T-cell (primary cell): ENCODE measurements around the gene RAF1. TPM values are rescaled to one million over a fixed set of nuclear protein-coding genes. Genes with fewer than 3 reads are reported as not detected.

Experiments used
- ATAC-seq, 4 experiments: fragments of 200-7000 bp in 3 of 4; fragments of 150-1000 bp in 1 of 4; cut with Tn5 transposase; replicated peaks in 1 of 4; 1 replicate in 3 of 4; 2 replicates in 1 of 4; pipeline ENCODE4 v1.10.0; 2021; ENCODE audit warnings: moderate library complexity in 3 of 4, mild to moderate bottlenecking in 2 of 4, moderate number of reproducible peaks in 1 of 4
- CTCF ChIA-PET, 2 donors: fragments of 300-600 bp; sonication (Branson Sonifier 250); formaldehyde crosslinking; loops; one replicate each; lab custom pipeline; 2022; ENCODE audit warnings: antibody characterized with exemption in 2 of 2; lab: Charles Lee
- POLR2A ChIA-PET, 2 donors: fragments of 300-600 bp; sonication (Branson Sonifier 250); formaldehyde crosslinking; loops; one replicate each; lab custom pipeline; 2022; ENCODE audit warnings: antibody characterized with exemption in 2 of 2; lab: Charles Lee
- DNase-seq, 35 experiments: peaks; one replicate each; pipeline versions ENCODE4 v3.0.0 to v3.0.0-alpha.2; 2013 to 2023
- H3K27ac ChIP-seq: one replicate; pipeline ENCODE4 v1.5.1; 2013; ENCODE audit warnings: low read length
- H3K27me3 ChIP-seq, 2 experiments: replicated peaks in 1 of 2; 1 replicate in 1 of 2; 2 replicates in 1 of 2; pipeline versions ENCODE4 v1.6.1 to v1.7.0; 2013; ENCODE audit warnings: low read length in 1 of 2, mixed read lengths in 1 of 2; ENCODE audit not compliant: control insufficient read depth in 2 of 2, insufficient read depth in 2 of 2; ENCODE audit errors: extremely low read depth in 1 of 2
- H3K36me3 ChIP-seq, 2 donors: 1 replicate in 1 of 2; 2 replicates in 1 of 2; pipeline versions ENCODE4 v1.6.1 to v1.7.0; 2013; ENCODE audit warnings: low read length in 1 of 2; ENCODE audit not compliant: control insufficient read depth in 2 of 2, insufficient read depth in 1 of 2; ENCODE audit errors: extremely low read depth in 1 of 2
- H3K4me1 ChIP-seq, 2 experiments: 1 replicate in 1 of 2; 2 replicates in 1 of 2; pipeline versions ENCODE4 v1.6.1 to v1.7.0; 2013; ENCODE audit warnings: low read length in 2 of 2, mixed read lengths in 1 of 2; ENCODE audit not compliant: insufficient read depth in 2 of 2, control insufficient read depth in 1 of 2; ENCODE audit errors: extremely low read depth in 1 of 2
- H3K4me3 ChIP-seq, 2 donors: 1 replicate in 1 of 2; 2 replicates in 1 of 2; pipeline versions ENCODE4 v1.5.1 to v1.7.0; 2013; ENCODE audit warnings: mild to moderate bottlenecking in 2 of 2, low read length in 1 of 2, moderate library complexity in 1 of 2; ENCODE audit not compliant: control insufficient read depth in 1 of 2; ENCODE audit errors: extremely low read depth in 1 of 2
- H3K9me3 ChIP-seq: 2 replicates; pipeline ENCODE4 v1.7.0; 2013
- H3K27ac Mint-ChIP-seq, 2 donors: one replicate each; pipeline ENCODE4 v1.8.0; 2020 to 2021; ENCODE audit warnings: mild to moderate bottlenecking in 2 of 2, mixed read lengths in 2 of 2
- H3K27me3 Mint-ChIP-seq, 2 donors: one replicate each; pipeline ENCODE4 v1.8.0; 2021 to 2022; ENCODE audit warnings: mixed read lengths in 2 of 2
- H3K36me3 Mint-ChIP-seq: one replicate; pipeline ENCODE4 v1.8.0; 2021; ENCODE audit warnings: mixed read lengths
- H3K4me1 Mint-ChIP-seq, 3 donors: one replicate each; pipeline ENCODE4 v1.8.0; 2020 to 2022; ENCODE audit warnings: mixed read lengths in 3 of 3, mild to moderate bottlenecking in 1 of 3
- H3K4me3 Mint-ChIP-seq, 3 donors: one replicate each; pipeline ENCODE4 v1.8.0; 2020 to 2022; ENCODE audit warnings: mild to moderate bottlenecking in 3 of 3, mixed read lengths in 3 of 3, moderate library complexity in 3 of 3
- H3K9me3 Mint-ChIP-seq, 3 donors: one replicate each; pipeline ENCODE4 v1.8.0; 2020 to 2022; ENCODE audit warnings: mixed read lengths in 3 of 3
- WGBS: methylation state at CpG from one replicate; pipeline ENCODE4 v1.1.5; 2013; ENCODE audit warnings: missing lambda C conversion rate; ENCODE audit not compliant: insufficient coverage; 5-methylcytosine and 5-hydroxymethylcytosine counted together
- total RNA-seq, 35 experiments: library from RNA in 6 of 35; stranded (reverse) in 6 of 35; fragments of 120-200 nt in 1 of 35; gene quantifications; one replicate each; pipeline versions ENCODE4 v1.2.1 to v1.2.4 and lab custom pipeline; 2013 to 2026

Gene RAF1
- total RNA-seq, 5 donors from 2014 or later (not counting 1 experiment from before 2014, with no cell fraction given): 95.3 to 112 (median 105) TPM

GRCh38 chr3:12593473-12593872, 70.4 kb downstream of the RAF1 start:
- Mint-ChIP-seq H3K36me3 (peaks cover 58% of the 10 kb centered on the region), H3K9me3 (no peaks in the 10 kb centered on the region), H3K27ac (peak overlapping the region; percentile 18 to 21), H3K4me3 (no peak overlapping the region), H3K27me3 (no peaks in the 10 kb centered on the region), H3K4me1 (no peaks in the 10 kb centered on the region)
- WGBS: 100% methylated on average over 1 of the region's 3 CpGs
- no peaks in the 10 kb centered on the region for H3K9me3 ChIP-seq
- no peaks in the 10 kb centered on the region for H3K4me1 ChIP-seq
- H3K27me3 ChIP-seq: no peaks in the 10 kb centered on the region
- no peak for ATAC-seq
- H3K4me3 ChIP-seq: no peak overlapping the region
- ChIA-PET CTCF (no interaction called here), POLR2A (interaction anchor here in 1 of 2 donors (0.6 kb wide), 1 partner anchor 24 kb away, joined by 3 read pairs; no protein-coding TSS in a partner anchor)
- H3K27ac ChIP-seq: no peak overlapping the region
- H3K36me3 ChIP-seq: peaks cover 7 to 82% of the 10 kb centered on the region in 2 donors
- no peak for DNase-seq

- no peaks in the 10 kb centered on the region for H3K9me3 Mint-ChIP-seq
These were observed 71.8 kb downstream of the RAF1 start for GRCh38 chr3:12591997-12592715.

GRCh38 chr3:12591456-12591855, 72.5 kb downstream of the RAF1 start:
- no peak overlapping the region for H3K27ac ChIP-seq
- Mint-ChIP-seq H3K9me3 (no peaks in the 10 kb centered on the region), H3K36me3 (peaks cover 57% of the 10 kb centered on the region), H3K4me1 (no peaks in the 10 kb centered on the region), H3K27ac (peak overlapping the region in 1 of 2 donors; percentile 1), H3K27me3 (no peaks in the 10 kb centered on the region), H3K4me3 (no peak overlapping the region)
- DNase-seq (no peak), ATAC-seq (no peak)
- POLR2A ChIA-PET: no interaction called here
- H3K36me3 ChIP-seq: peaks cover 10 to 80% of the 10 kb centered on the region in 2 donors
- no peak overlapping the region for H3K4me3 ChIP-seq
- CTCF ChIA-PET: interaction anchor here in 1 of 2 donors (0.6 kb wide), 1 partner anchor 435 kb away, joined by 3 read pairs; no protein-coding TSS in a partner anchor
- WGBS: 100% methylated on average over 3 of the region's 6 CpGs
- no peaks in the 10 kb centered on the region for H3K4me1 ChIP-seq
- H3K9me3 ChIP-seq: no peaks in the 10 kb centered on the region
- H3K27me3 ChIP-seq: no peaks in the 10 kb centered on the region

More at GRCh38 chr3:12591997-12592715, 71.8 kb downstream of the RAF1 start:
- H3K4me1 ChIP-seq: no peaks in the 10 kb centered on the region
- Mint-ChIP-seq H3K36me3 (peaks cover 56% of the 10 kb centered on the region), H3K4me3 (no peak overlapping the region), H3K27ac (peak overlapping the region in 1 of 2 donors; percentile 1), H3K27me3 (no peaks in the 10 kb centered on the region), H3K4me1 (no peaks in the 10 kb centered on the region)
- H3K27me3 ChIP-seq: no peaks in the 10 kb centered on the region
- H3K36me3 ChIP-seq: peaks cover 8 to 82% of the 10 kb centered on the region in 2 donors
- ChIA-PET CTCF (no interaction called here), POLR2A (no interaction called here)
- ATAC-seq (no peak), DNase-seq (no peak)
- no peak overlapping the region for H3K4me3 ChIP-seq
- 100% methylated on average over 2 of the region's 4 CpGs for WGBS
- H3K9me3 ChIP-seq: no peaks in the 10 kb centered on the region
- no peak overlapping the region for H3K27ac ChIP-seq

GRCh38 chr3:12590096-12590495, 73.8 kb downstream of the RAF1 start:
- DNase-seq (no peak), ATAC-seq (no peak)
- ChIA-PET POLR2A (interaction anchor here (0.6 to 0.7 kb wide), 3 partner anchors 17 to 1229 kb away, joined by 3 to 4 read pairs (median 3); no protein-coding TSS in a partner anchor), CTCF (interaction anchor here in 1 of 2 donors (0.6 kb wide), 1 partner anchor 1392 kb away, joined by 4 read pairs; no protein-coding TSS in a partner anchor)
- H3K36me3 Mint-ChIP-seq: peaks cover 59% of the 10 kb centered on the region
- H3K4me1 Mint-ChIP-seq: no peaks in the 10 kb centered on the region
- H3K36me3 ChIP-seq: peaks cover 6 to 84% of the 10 kb centered on the region in 2 donors
- no peaks in the 10 kb centered on the region for H3K4me1 ChIP-seq
- H3K9me3 ChIP-seq: no peaks in the 10 kb centered on the region
- no peak overlapping the region for H3K4me3 Mint-ChIP-seq
- H3K27ac ChIP-seq: no peak overlapping the region
- WGBS: 100% methylated on average over 3 of the region's 4 CpGs
- no peaks in the 10 kb centered on the region for H3K27me3 ChIP-seq
- no peaks in the 10 kb centered on the region for H3K9me3 Mint-ChIP-seq
- no peaks in the 10 kb centered on the region for H3K27me3 Mint-ChIP-seq
- H3K4me3 ChIP-seq: no peak overlapping the region
- no peak overlapping the region for H3K27ac Mint-ChIP-seq

GRCh38 chr3:12588039-12589009, 75.6 kb downstream of the RAF1 start:
- H3K4me1 Mint-ChIP-seq: peaks cover 0 to 6% (median 0%) of the 10 kb centered on the region in 3 donors
- CTCF ChIA-PET: interaction anchor here in 1 of 2 donors (0.6 kb wide), 1 partner anchor 965 kb away, joined by 4 read pairs; no protein-coding TSS in a partner anchor

GRCh38 chr3:12586403-12586802, 77.5 kb downstream of the RAF1 start:
- POLR2A ChIA-PET: no interaction called here
- no peaks in the 10 kb centered on the region for H3K9me3 ChIP-seq
- no peaks in the 10 kb centered on the region for H3K27me3 ChIP-seq
- Mint-ChIP-seq H3K27me3 (no peaks in the 10 kb centered on the region), H3K4me1 (peaks cover 0 to 6% (median 0%) of the 10 kb centered on the region in 3 donors), H3K9me3 (no peaks in the 10 kb centered on the region), H3K4me3 (no peak overlapping the region), H3K36me3 (peaks cover 56% of the 10 kb centered on the region), H3K27ac (no peak overlapping the region)
- CTCF ChIA-PET: no interaction called here
- DNase-seq (no peak), ATAC-seq (no peak)
- no peaks in the 10 kb centered on the region for H3K4me1 ChIP-seq
- 70% methylated on average over 2 of the region's 3 CpGs for WGBS
- H3K4me3 ChIP-seq: no peak overlapping the region
- no peak overlapping the region for H3K27ac ChIP-seq
- H3K36me3 ChIP-seq: peaks cover 34 to 86% of the 10 kb centered on the region in 2 donors

More at GRCh38 chr3:12588039-12589009, 75.6 kb downstream of the RAF1 start:
- DNase-seq (no peak), ATAC-seq (no peak)
- H3K4me3 Mint-ChIP-seq: no peak overlapping the region
- H3K36me3 ChIP-seq: peaks cover 20 to 84% of the 10 kb centered on the region in 2 donors
- no peak overlapping the region for H3K27ac ChIP-seq
- no CpG with 5 or more reads among the region's 7 CpGs for WGBS
- no peaks in the 10 kb centered on the region for H3K27me3 Mint-ChIP-seq
- H3K27me3 ChIP-seq: no peaks in the 10 kb centered on the region
- peak overlapping the region in 1 of 2 donors; percentile 18 for H3K27ac Mint-ChIP-seq
- no peak overlapping the region for H3K4me3 ChIP-seq
- POLR2A ChIA-PET: interaction anchor here in 1 of 2 donors (0.6 kb wide), 1 partner anchor 10 kb away, joined by 5 read pairs; no protein-coding TSS in a partner anchor
- H3K9me3 Mint-ChIP-seq: no peaks in the 10 kb centered on the region
- peaks cover 58% of the 10 kb centered on the region for H3K36me3 Mint-ChIP-seq
- no peaks in the 10 kb centered on the region for H3K9me3 ChIP-seq
- no peaks in the 10 kb centered on the region for H3K4me1 ChIP-seq
